ENCODE measurements around the gene HACD1. TPM values are rescaled to one million over a fixed set of nuclear protein-coding genes. Genes with fewer than 3 reads are reported as not detected.

The HACD1 gene
- polyA plus RNA-seq, 3 donors = 0.53 to 1.4 (median 0.86) TPM

DNA sequence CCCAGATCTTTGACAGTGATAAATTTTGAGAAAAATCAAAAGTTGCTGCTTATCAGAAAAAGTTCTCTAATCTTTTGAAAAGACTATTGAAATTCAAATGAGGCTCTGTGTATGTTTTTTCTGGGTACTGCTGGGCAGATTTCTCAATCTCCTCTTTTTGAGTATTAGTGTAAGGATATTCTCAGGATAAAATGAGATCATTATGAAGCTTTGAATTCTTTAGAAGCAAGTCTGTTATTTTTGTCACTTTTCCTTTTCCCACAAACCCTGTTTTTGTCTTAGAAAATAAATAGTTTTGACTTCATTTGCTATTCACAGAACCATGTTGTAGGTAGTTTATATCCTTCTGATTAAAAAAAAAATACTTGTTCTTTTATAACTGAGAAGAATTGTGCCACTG is 34.7 kb upstream of the HACD1 start:
- Histone ChIP-seq H3K27me3 (ENCODE audit: control insufficient read depth in 2 of 2, insufficient read depth in 2 of 2, low read length in 2 of 2) (no peaks in the 10 kb centered on the region), H3K9me3 (replicated peaks in 1 of 2; ENCODE audit: control insufficient read depth in 1 of 2, insufficient read depth in 1 of 2, low read length in 2 of 2) (peaks cover 0 to 12% of the 10 kb centered on the region in 2 donors), H3K4me2 (replicated peaks; ENCODE audit: extremely low read depth, low read length, poor library complexity, severe bottlenecking) (no peak overlapping the region), H4K20me1 (ENCODE audit: insufficient read depth, low read length) (peaks cover 81% of the 10 kb centered on the region), H3K4me1 (ENCODE audit: control insufficient read depth in 1 of 2, insufficient read depth in 2 of 2, low read length in 2 of 2) (peaks cover 16 to 21% of the 10 kb centered on the region in 2 donors), H3K4me3 (replicated peaks in 1 of 3; ENCODE audit: low read depth in 2 of 3, low read length in 3 of 3) (no peak overlapping the region), H3K36me3 (replicated peaks in 1 of 2; ENCODE audit: control insufficient read depth in 1 of 2, insufficient read depth in 2 of 2, low read length in 2 of 2) (peaks cover 0 to 20% of the 10 kb centered on the region in 2 donors), H3K79me2 (ENCODE audit: insufficient read depth, low read length) (peaks cover 98% of the 10 kb centered on the region), H3K27ac (ENCODE audit: low read depth in 1 of 2, low read length in 2 of 2) (no peak overlapping the region), H3K9ac (ENCODE audit: insufficient read depth, low read length, poor library complexity, severe bottlenecking) (no peak overlapping the region), H2AFZ (ENCODE audit: insufficient read depth, low read depth, low read length, poor library complexity, severe bottlenecking) (no peak overlapping the region)
- Mint-ChIP-seq H3K9me3 (peaks cover 0 to 9% (median 8%) of the 10 kb centered on the region in 7 donors), H3K27me3 (ENCODE audit: low read depth in 3 of 3) (no peaks in the 10 kb centered on the region), H3K4me1 (peaks cover 52% of the 10 kb centered on the region), H3K27ac (peak overlapping the region in 2 of 7 donors; percentile 20 to 47), H3K4me3 (no peak overlapping the region), H3K36me3 (peaks cover 22 to 44% of the 10 kb centered on the region in 2 donors)
- intact Hi-C loops (cut with micrococcal nuclease) = no loop called here
- TF ChIP-seq, protein P1, sequence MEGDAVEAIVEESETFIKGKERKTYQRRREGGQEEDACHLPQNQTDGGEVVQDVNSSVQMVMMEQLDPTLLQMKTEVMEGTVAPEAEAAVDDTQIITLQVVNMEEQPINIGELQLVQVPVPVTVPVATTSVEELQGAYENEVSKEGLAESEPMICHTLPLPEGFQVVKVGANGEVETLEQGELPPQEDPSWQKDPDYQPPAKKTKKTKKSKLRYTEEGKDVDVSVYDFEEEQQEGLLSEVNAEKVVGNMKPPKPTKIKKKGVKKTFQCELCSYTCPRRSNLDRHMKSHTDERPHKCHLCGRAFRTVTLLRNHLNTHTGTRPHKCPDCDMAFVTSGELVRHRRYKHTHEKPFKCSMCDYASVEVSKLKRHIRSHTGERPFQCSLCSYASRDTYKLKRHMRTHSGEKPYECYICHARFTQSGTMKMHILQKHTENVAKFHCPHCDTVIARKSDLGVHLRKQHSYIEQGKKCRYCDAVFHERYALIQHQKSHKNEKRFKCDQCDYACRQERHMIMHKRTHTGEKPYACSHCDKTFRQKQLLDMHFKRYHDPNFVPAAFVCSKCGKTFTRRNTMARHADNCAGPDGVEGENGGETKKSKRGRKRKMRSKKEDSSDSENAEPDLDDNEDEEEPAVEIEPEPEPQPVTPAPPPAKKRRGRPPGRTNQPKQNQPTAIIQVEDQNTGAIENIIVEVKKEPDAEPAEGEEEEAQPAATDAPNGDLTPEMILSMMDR (IDR thresholded peaks at IDR 0.05) = no peak
- DNase-seq = no peak

- Histone ChIP-seq H3K36me3 (replicated peaks in 1 of 2; ENCODE audit: control insufficient read depth in 1 of 2, insufficient read depth in 2 of 2, low read length in 2 of 2) (peaks cover 0 to 20% of the 10 kb centered on the region in 2 donors), H3K4me1 (ENCODE audit: control insufficient read depth in 1 of 2, insufficient read depth in 2 of 2, low read length in 2 of 2) (peaks cover 31 to 36% of the 10 kb centered on the region in 2 donors), H3K79me2 (ENCODE audit: insufficient read depth, low read length) (peaks cover 98% of the 10 kb centered on the region), H3K9me3 (replicated peaks in 1 of 2; ENCODE audit: control insufficient read depth in 1 of 2, insufficient read depth in 1 of 2, low read length in 2 of 2) (peaks cover 0 to 12% of the 10 kb centered on the region in 2 donors), H3K27ac (ENCODE audit: low read depth in 1 of 2, low read length in 2 of 2) (no peak overlapping the region), H3K4me3 (replicated peaks in 1 of 3; ENCODE audit: low read depth in 2 of 3, low read length in 3 of 3) (no peak overlapping the region), H4K20me1 (ENCODE audit: insufficient read depth, low read length) (peaks cover 67% of the 10 kb centered on the region), H3K4me2 (replicated peaks; ENCODE audit: extremely low read depth, low read length, poor library complexity, severe bottlenecking) (no peak overlapping the region), H3K9ac (ENCODE audit: insufficient read depth, low read length, poor library complexity, severe bottlenecking) (no peak overlapping the region), H3K27me3 (ENCODE audit: control insufficient read depth in 2 of 2, insufficient read depth in 2 of 2, low read length in 2 of 2) (no peaks in the 10 kb centered on the region), H2AFZ (ENCODE audit: insufficient read depth, low read depth, low read length, poor library complexity, severe bottlenecking) (no peak overlapping the region)
- Mint-ChIP-seq H3K4me1 (peaks cover 52% of the 10 kb centered on the region), H3K27ac (peak overlapping the region in 1 of 7 donors; percentile 53), H3K36me3 (peaks cover 22 to 38% of the 10 kb centered on the region in 2 donors), H3K27me3 (ENCODE audit: low read depth in 3 of 3) (no peaks in the 10 kb centered on the region), H3K4me3 (no peak overlapping the region), H3K9me3 (peaks cover 0 to 9% (median 8%) of the 10 kb centered on the region in 7 donors)
- WGBS (ENCODE audit: insufficient coverage) = 100% methylated on average over 3 of the region's 8 CpGs
- no peak for DNase-seq
- TF ChIP-seq, protein P1 (IDR thresholded peaks at IDR 0.05) = no peak
- intact Hi-C loops (cut with micrococcal nuclease) = no loop called here
Measured at GRCh38 chr10:17650416-17650815, 33.2 kb upstream of the HACD1 start.

Measured in CD14-positive monocyte (primary cell).